ENCODE data around the gene PDE6C. TPM values are rescaled to one million over a fixed set of nuclear protein-coding genes. Genes with fewer than 3 reads are reported as not detected.

PDE6C gene
- total and polyA plus RNA-seq, 2 of the 8 experiments (the other 6 are each of a cell fraction or from before 2014, with no cell fraction given), result not detected

- TF ChIP-seq CHD7 (IDR thresholded peaks at IDR 0.05; ENCODE audit: insufficient replicate concordance, low read length) (no peak), KDM1A (IDR thresholded peaks at IDR 0.05; ENCODE audit: borderline replicate concordance, low read length) (no peak), EZH2 (IDR thresholded peaks at IDR 0.05; ENCODE audit: low read depth, low read length, severe bottlenecking) (no peak), RAD21 (IDR thresholded peaks at IDR 0.05 in 1 of 2, conservative IDR thresholded peaks at IDR 0.05 in 1 of 2; ENCODE audit: low read depth in 2 of 2, low read length in 2 of 2) (peak; percentile 46 to 59), NANOG (IDR thresholded peaks at IDR 0.05; ENCODE audit: insufficient read depth, low read depth, low read length, poor library complexity, severe bottlenecking) (no peak), TEAD4 (IDR thresholded peaks at IDR 0.05; ENCODE audit: low read depth, low read length) (peak; percentile 61; the same call in 1 of the 2 replicates), SP1 (IDR thresholded peaks at IDR 0.05; ENCODE audit: low read depth, low read length) (peak; percentile 74; the same call in 1 of the 2 replicates), PHF8 (conservative IDR thresholded peaks at IDR 0.05; ENCODE audit: low read depth, low read length) (peak; percentile 70)
Measured at GRCh38 chr10:93702210-93703001, 90.1 kb downstream of the PDE6C start, which contains the start of gene FRA10AC1 (continued).

Measured in H1 (cell line).